Stimulated activated CD8-positive, alpha-beta memory T cell treated with anti-CD3 and anti-CD28 coated beads, Interleukin-12 subunit alpha, Interleukin-12 subunit beta, amount 100 ng/mL, for 24 hours (primary cell): ENCODE results near the gene ZFP69B.
"Not testable (repeated sequence)": the region's sequence is repeated elsewhere in the genome, so short reads cannot be mapped to it uniquely, and the experiment has no call there.

ENCODE experiments used
- DNase-seq: peaks from one replicate; pipeline ENCODE4 v3.0.0-alpha.2; 2020; ENCODE audit errors: extremely low read depth

The ZFP69B gene

DNA sequence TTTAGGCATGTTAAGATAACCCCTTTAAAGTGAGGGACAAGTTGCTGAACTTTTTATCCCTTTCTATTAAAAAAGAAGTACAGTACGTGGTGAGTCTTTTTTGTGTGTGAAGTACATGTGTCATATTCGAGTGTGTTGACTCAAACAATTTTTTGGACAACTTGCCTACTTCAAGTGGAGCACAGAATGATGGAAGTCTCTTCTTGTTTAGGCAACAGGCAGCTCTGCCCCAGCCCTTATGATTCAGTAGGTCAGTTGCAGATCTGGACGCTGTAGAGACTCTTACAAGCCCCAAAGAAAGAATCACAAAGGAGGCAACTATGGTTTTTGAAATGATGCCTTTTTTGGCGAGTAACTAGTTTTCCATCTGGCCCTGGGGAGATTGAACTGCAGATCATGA, 14.4 kb upstream of the ZFP69B start:
- DNase-seq, result no peak

DNA sequence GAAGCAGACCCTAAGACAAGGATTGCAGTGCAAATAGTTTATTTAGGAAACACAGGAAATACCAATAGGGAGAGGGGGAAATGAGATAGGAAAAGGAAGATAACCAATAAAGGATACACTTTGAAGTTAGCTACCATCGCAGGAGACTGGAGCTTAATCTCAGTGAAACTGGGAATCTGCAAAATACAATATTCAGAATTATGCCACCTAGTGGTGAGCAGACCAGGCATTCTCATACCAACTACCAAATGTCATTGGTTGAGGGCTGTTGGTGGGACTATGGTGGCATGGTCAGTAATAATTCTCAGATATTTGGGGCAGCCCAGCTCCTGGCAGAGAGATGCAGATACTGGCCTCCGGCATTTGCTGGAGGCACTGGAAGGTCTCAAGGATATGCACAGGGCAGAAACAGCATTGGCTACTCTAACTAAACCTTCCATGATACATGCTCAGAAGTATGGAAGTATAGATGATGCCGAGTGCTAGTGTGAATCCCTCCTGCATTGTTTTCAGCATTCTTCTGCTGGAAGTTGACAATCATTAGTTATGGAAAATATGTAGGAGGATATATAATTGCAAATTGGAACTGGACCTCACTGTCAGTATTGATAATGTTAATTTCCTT, 11.8 kb upstream of the ZFP69B start:
- no peak for DNase-seq

DNA sequence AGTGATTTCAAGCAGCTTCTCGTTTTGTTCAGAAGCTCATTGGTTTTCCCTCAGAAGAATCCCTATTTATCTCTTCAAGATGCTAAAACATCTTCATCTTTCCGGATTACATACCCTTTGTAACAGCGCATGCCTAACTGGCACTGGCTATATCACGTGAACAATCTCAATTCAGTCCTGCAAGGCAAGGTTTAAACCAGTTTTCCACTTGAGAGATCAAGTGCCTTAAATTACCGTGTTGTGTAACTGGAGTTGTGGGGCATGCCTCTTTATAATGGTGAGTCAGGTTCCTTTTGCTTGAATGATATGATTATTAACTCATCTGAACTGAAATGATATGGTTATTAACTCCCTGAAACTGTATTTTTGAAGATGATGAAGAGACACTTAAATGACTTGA, 11.0 kb upstream of the ZFP69B start:
- no peak for DNase-seq

DNA sequence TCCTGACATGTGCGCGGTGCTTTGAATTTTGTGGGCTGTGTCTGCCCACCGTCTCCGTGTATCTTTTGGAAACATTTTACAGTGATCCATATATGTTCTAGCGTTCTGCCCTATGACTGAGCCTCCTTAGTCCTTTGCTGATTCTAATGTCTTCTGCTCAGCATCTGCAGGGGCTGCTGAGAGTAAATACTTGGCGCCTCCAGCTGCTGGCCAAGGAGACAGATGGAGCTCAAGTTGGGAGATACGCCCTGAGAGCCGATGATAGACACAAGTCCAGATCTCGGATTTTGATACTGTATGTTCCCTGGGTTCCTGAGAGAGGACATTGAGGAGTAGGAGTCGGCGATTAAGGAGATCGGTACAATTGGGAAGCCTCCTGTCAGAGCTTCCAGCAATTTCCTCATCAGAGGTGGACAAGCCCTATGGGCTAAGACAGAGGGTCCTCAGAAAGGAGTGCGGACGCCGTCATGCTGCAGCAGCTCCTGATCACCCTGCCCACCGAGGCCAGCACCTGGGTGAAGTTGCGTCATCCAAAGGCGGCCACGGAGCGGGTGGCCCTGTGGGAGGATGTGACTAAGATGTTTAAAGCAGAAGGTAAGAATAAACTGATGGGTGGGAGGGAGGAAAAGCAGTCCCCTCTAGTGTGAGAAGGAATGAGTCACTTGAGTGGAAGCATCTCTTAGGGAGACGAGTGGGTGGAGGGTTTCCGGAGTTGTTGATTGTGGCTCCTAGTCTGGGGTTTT, 390 bp downstream of the ZFP69B start:
- peak; percentile 58 for DNase-seq

DNA sequence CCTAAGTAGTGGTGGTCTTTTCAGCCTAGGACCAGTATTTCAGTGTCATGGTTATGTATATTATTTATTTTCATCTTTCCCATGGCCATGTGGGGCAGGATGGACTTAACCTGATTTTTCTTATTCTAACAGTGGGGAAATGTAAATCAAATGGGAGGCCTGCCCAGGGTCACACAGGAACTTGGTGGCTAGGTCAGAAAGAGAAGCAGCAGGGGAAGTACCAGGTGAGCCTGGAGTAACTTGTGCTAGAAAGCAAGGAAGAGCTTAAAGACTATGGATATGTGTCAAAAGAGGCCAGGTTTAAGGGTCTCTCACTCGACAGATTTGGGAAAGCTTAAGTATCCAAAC, 936 bp downstream of the ZFP69B start:
- DNase-seq, result no peak

DNA sequence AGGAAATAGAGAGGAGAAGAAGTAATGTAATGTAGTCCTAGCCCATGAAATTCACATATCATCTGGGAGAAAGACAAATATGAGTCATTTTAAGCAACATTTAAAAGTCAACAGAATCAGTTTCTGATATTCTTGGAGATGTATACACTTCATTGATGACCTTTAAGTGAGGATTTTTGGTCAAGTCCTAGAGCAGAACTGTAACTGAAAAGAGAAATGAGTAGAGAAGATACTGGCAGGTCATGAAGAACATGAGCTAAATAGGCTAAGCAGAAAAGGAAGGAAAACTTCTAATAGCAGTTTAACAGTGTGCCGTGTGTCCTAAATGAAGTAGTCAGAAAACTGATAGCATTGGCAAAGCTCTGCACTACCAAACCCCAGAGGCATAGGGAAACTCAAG, 4.6 kb downstream of the ZFP69B start:
- DNase-seq, result no peak

DNA sequence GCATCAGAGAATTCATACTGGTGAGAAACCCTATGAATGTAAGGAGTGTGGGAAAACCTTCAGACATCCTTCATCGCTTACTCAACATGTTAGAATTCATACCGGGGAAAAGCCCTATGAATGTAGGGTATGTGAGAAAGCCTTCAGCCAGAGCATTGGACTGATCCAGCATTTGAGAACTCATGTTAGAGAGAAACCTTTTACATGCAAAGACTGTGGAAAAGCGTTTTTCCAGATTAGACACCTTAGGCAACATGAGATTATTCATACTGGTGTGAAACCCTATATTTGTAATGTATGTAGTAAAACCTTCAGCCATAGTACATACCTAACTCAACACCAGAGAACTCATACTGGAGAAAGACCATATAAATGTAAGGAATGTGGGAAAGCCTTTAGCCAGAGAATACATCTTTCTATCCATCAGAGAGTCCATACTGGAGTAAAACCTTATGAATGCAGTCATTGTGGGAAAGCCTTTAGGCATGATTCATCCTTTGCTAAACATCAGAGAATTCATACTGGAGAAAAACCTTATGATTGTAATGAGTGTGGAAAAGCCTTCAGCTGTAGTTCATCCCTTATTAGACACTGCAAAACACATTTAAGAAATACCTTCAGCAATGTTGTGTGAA, 12.8 kb downstream of the ZFP69B start:
- no peak for DNase-seq

DNA sequence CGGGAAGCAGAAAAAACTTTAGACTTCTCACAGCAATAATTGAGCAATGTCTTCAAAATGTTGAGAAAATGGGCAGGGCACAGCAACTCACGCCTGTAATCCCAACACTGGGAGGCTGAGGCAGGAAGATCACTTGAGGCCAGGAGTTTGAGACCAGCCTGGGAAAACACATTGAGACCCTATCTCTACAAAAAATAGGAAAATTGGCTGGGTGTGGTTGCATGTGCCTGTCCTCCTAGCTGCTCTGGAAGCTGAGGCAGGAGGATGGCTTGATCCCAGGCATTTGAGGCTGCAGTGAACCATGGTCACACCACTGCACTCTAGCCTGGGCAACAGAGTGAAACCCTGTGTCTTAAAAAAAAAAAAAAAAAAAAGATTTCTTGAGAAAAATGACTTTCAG, 19.1 kb downstream of the ZFP69B start:
- no peak for DNase-seq

DNA sequence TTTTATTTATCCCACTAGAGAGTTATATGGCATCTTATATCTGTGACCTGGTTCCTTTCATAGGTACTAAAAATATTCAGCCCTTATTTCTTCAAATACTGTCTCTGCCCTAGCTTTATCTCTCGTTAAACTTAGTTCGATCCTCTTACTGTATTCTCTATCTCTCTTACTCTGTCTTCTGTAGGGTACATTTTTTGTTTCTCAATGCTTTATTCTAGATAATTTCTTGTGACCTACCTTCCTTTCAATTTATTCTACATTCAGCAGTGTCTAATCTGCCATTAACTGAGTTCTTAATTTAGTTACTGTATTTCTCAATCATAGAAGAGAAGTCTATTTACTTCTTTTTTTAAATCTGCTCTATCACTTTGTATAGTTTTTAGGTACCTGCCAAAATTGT, 25.0 kb downstream of the ZFP69B start:
- DNase-seq, result no peak

DNA sequence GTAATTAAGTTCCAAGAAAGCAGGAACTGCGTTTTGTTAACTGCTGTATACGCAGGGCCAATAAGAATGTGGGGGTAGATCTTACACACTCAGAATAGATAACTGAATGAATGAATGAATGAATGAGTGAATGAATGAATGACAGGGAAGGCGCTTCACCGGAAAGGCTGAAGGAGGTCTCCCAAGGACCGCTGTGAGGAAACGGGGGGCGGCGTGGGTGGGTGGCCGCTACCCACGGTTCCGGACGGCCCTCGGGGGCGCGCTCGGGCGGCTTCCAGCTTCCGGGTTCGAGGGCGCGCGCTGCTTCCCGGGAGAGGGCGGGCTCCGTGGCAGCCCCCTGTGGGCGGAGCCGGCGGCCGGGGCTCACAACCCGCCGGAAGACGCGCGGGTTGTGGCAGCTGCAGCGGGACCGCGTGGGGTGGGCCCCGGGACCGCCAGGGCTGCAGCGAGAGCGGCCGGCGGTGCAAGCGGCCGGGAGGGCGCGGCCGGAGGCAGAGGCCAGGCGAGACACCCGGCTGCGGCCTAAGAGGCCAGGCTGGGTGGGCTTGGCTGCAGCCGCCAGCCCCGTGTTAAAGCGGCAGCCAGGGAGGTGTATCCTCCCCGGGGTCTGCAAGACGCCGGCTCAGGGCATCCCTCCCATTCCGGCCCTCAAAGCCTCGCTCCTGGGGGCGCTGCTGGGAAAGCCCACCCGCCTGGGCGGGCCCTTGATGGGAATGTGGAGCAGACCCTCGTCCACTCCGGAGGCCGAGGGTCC, 26.8 kb downstream of the ZFP69B start, which contains the start of gene ZFP69:
Gene ZFP69 (plus strand): TSS at position 367 of the 754 bp plus-strand sequence. CDS start 2,072 bp downstream, outside the sequence.
- peak; percentile 39 for DNase-seq

DNA sequence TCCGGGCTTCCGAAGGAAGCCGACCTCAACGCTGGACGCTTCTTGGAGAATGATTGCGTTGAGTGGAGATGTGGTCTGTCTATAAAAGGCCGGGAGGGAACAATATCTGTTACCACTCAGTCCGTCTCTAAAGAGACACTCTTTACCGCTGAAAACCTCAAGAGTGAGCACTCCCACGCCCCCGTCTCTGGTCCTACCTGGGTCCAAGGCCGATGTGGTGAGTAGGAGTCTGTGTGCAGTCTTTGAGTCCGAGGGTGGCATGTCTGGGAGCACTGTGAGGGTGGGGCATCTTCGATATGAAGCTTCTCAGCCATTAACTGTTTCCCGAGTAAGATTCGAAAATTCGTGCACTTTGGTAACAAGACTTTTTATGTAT, 27.4 kb downstream of the ZFP69B start:
- no peak for DNase-seq

DNA sequence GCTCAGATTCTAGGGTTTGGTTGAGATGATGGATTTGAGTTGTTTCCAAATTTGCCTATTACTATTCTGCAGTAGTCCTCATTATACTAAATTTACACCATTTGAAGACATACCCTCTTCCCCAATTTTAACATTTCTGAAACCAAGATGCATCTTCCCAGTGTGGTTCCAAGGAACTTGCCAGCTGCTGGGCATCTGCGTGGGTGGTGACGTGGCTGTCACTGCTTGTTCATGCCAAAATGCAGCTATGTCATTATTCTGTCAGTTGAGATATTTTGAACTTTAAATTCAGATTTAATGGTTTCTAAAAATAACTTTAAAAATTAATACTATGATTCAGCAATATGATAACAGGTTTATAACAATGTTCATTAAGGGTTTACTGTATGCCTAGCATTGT, 28.0 kb downstream of the ZFP69B start:
- DNase-seq, result no peak

DNA sequence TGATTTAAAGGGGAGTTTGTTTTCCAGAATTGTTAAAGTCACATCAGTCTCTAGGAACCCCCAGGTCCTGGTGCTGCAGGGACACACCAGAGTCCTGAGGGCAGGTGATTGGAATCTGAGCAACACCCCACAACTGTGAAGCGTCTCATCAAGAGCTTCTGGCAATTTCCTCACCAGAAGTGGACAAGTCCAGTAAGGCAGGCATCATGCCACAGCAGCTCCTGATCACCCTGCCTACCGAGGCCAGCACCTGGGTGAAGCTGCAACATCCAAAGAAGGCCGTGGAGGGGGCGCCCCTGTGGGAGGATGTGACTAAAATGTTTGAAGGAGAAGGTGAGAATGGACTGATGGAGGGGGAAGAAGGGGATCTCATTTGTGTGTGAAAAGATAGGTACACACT, 28.9 kb downstream of the ZFP69B start:
- no peak for DNase-seq

DNA sequence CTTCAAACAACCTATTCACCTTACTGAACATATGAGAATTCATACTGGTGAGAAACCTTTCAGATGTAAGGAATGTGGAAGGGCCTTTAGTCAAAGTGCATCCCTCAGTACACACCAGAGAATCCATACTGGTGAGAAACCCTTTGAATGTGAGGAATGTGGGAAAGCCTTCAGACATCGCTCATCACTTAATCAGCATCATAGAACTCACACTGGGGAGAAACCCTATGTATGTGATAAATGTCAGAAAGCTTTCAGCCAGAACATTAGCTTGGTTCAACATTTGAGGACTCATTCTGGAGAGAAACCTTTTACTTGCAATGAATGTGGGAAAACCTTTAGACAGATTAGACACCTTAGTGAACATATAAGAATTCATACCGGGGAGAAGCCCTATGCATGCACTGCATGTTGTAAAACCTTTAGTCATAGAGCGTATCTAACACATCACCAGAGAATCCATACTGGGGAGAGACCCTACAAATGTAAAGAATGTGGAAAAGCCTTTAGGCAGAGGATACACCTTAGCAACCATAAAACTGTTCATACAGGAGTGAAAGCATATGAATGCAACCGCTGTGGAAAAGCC, 45.1 kb downstream of the ZFP69B start:
- no peak for DNase-seq

DNA sequence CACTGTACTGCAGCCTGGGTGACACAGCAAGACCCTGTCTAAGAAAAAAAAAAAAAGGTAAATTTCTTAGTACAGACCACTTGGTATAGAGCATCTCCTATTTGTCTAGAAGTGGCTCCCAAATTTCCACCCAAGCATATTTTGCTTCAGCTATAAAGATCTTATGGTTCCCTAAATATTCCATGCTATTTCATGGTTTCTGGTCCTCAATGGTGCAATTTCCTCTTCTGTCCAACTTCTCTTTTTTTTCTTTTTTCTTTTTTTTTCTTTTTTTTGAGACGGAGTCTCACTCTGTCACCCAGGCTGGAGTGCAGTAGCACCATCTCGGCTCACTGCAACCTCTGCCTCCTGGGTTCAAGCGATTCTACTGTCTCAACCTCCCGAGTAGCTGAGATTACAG, 52.4 kb downstream of the ZFP69B start:
- DNase-seq, result not testable (repeated sequence)

DNA sequence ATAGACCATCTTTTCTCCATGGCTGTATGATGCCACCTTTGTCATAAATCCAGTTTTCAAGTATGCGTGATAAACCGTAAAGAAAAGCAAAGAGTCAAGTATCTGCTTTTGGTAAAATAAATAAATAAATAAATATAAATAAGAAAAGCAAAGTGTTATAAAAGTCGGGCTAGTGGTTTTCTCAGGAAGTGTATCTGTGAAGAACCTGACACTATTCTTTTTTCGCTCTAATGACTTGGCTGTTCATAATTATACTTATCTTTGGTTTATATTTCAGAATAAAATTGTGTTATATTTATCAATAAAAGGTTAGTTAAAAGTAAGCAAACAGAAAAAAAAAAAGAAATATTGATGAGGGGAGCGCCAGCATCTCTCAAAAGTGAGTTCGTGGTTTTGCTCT, 57.7 kb downstream of the ZFP69B start:
- no peak for DNase-seq

DNA sequence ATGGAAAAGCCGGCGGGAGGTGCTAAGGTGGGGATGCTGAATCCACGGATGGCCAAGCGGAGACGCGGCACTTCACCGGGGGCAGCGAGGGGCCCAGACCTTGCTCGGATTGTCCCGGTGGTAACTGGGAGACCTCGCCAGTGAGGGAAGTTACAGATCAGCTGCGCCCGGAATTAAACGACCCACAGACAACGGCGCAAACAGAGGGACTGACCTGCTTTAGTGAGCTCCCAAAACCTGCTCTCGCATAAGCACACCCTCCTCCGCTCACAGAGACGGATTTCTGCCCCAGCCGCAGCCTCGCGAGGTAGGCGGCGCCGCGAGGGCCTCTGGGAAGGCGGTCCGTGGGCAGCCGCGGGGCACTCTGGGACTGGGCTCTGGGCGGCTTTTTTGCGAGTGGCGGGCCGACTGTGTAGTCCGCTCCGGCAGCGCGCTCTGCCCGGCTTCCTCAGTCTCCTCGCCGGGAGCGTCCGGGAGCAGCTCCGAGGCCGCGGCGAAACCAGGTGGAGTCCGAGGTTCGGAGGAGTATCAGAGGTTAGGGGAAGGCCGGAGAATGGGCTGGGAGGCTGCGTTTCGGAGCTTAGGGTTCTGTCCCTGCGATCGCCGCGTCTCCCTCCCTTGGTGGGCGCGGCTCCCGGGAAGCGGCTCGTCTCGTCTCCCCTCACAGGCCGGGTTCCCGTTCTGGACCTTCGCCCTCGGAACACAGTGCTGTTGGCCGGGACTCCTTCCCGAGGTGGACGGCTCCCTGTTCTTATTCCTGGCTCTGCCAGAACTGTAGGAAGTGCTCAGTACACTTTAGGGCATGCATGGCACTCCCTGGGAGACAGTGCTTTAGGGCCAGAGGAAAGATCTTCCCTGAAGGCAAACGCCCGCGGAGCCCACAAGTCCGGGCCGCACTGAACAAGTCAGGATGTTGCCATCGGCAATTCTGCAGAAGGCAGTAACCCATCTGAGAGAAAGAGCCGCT, 58.4 kb downstream of the ZFP69B start, which contains the start of gene EXO5:
Gene EXO5 (plus strand): TSS at position 393 of the 967 bp plus-strand sequence. CDS start 5,778 bp downstream, outside the sequence.
- DNase-seq, result peak; percentile 62
